NCI-H1694 treated with DMSO at 0.1 percent for 48 hours (cell line): ENCODE data around the gene FSTL4.
"Not testable (repeated sequence)": the region's sequence is repeated elsewhere in the genome, so short reads cannot be mapped to it uniquely, and the experiment has no call there.

Experiments
- DNase-seq: peaks from one replicate; lab custom pipeline; 2025; lab: John Stamatoyannopoulos, UW

Gene FSTL4

DNA sequence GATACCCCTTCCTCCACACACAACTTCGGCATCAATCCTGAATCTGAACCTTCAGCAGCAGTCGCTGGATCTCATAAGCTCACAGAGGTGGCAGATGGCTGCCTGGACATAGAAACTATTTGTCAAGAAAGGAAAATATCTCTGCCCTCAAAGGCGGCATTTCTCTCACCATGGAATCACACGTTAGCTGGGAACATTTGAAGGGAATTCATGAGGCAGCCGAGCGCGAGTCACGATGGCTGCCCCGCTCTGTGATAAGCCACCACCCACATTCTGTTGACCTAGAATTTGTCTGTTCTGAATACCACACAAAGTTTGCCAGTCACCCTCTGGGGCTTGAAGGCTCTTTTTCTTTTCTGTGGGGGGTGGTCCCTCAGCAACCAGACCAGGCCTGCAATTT lies 157.9 kb downstream of the FSTL4 start:
- DNase-seq, result no peak

DNA sequence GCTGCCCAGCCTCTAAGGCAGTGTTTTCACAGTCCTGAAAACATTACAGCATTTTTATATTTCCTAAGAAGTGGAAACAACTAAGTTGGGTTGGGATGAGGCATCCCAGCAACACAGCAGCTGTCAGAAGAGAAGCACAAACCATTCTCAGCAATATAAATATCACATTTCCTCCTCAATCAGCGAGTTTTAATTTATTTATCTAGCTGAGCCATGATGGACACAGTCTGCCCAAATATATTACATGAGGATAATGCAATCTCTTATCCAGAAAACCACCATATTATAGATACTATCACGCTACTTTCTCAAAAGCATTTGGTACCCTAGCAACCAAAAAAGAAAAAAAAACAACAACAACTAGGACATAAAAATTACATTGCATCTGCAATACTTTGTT lies 158.5 kb downstream of the FSTL4 start:
- no peak for DNase-seq

GRCh38 chr5:133453084-133453780 lies 159.1 kb downstream of the FSTL4 start:
- DNase-seq, result no peak

DNA sequence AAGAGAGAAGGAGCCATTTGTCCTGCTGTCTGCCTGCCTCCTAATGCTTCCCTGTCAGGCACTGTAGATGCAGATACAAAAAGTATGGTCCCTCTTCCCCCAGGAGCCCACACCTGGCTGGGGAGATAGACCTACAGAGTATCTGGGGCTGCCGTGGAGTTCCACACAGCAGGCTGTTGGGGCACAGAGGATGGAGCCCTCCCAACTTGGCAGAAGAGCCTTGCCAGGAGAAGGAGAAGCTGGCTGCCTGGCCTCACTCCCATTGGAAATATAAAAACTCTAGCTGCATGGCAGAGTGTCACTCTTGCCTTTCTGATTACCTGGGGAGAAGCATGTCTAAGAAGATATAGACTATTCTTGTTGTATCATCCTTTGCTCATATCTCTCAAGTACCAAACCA lies 160.4 kb downstream of the FSTL4 start:
- DNase-seq, result no peak

- no peak for DNase-seq
Measured at GRCh38 chr5:133450286-133450685, 162.1 kb downstream of the FSTL4 start.

GRCh38 chr5:133449181-133449580 lies 163.2 kb downstream of the FSTL4 start:
- DNase-seq, result no peak

- DNase-seq, result no peak
Measured at GRCh38 chr5:133446440-133446839, 165.9 kb downstream of the FSTL4 start.

DNA sequence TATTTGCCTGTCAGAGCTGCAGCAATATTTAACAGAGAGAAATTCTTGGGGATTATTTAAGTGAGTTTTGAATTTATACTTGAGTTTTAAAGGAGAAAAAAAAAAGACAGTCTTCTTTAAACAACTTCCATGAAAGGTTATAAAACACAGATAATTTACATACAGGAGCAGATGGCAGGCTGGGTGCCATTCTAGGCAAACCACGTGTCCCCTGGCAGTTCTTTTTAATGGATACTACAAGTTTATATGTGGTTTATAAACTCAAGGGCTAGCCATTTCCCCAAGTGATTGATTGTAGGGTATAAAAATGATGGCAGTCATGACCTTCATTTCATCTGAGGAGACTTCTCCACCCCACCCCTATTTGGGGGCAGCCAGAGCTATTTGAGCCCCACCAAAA lies 166.6 kb downstream of the FSTL4 start:
- DNase-seq, result no peak

GRCh38 chr5:133445204-133445603 lies 167.1 kb downstream of the FSTL4 start:
- not testable (repeated sequence) for DNase-seq

GRCh38 chr5:133444711-133445110 lies 167.6 kb downstream of the FSTL4 start:
- DNase-seq, result no peak

GRCh38 chr5:133441166-133441815 lies 171.1 kb downstream of the FSTL4 start:
- DNase-seq, result no peak

DNA sequence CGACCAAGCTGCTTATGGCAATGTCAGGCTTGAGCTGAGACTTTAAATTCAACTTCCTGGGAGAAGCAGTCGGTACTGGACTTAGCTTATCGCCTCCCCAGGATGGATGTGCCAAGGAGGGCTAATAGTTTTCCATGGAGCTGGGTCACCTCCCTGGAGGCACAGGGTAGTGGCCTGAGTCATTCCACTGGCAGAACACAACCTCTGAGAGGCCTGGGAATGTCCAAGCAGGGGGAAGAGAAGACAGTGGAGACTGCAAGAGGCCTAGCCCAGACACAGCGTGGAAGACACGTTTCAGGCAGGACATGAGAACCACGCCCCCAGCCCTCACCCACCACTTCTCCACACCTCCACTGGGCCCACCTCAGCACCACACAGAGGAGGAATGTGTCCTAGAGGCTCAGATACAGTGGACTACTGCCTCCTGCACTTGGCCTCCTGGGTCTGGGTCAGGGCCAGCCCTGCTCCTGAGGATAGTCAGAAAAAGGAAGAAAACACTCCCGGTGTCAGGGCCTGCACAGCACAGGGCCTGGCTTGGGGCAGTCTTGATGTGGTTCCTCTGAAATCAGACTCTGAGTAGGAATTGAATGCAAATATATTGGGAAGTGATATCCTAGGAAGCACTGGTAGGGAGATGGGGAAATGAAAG lies 171.8 kb downstream of the FSTL4 start:
- DNase-seq, result no peak

- no peak for DNase-seq
Measured at GRCh38 chr5:133439859-133440258, 172.5 kb downstream of the FSTL4 start.

GRCh38 chr5:133438487-133438886 lies 173.9 kb downstream of the FSTL4 start:
- DNase-seq, result no peak

DNA sequence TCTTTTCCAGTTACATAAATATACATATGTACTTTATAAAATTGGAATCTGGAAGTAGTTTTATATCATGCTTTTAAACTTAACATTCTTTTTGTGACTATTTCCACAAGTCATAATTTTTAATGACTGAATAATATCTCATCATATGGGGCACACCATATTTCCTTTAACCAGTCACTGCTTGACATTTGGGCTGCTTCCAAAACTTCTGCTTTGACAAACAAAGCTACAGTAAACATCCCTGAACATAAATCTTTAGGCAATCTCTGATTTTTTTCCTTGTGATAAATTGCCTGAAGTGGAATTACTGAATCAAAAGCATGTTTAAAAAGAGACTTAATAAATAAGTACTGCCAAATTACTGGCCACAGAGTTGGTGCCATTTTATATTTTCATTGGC lies 178.0 kb downstream of the FSTL4 start:
- no peak for DNase-seq

DNA sequence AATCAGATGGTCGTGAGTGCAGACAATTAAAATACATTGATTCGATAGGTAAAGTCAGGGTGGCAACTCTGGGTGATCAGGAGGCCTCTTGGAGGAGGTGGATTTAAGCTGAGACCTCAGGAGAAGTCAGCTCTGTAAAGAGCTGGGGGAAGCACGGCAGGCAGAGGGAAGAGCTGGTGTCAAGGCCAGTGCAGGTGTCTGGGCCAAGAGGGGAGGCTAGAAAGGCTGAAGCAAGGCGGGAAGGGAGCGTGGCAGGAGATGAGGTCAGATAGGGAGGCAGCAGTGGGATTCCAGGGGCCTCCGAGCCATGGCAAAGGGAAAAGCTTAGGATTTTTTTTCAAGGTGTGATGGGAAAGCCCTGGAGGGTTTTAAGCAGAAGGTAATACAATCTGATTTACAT lies 178.7 kb downstream of the FSTL4 start:
- DNase-seq, result no peak

GRCh38 chr5:133432956-133433532 lies 179.3 kb downstream of the FSTL4 start:
- no peak for DNase-seq

DNA sequence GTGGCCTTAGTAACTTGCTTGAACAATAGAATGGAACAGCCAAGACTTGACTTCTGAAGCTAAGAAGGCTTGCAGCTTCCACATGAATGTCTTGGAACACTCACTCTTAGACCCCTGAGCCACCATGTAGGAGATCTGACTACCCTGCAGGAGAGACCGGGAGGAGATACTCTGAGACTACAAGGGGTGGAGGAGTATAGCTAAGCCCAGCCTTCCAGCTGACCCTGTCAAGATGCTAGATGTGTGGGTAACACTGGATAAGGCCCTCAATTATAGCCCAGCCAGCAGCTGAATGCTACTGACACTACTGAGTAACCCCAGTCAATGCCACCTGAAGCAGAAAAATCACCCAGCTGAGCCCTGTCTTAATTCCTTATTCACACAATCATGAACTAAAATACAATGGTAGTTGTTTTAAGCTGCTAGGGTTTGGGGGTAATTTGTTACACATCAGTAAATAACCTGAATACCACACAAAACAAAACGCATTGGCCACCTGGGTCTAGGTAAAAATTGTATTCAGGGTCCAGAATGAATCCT lies 180.9 kb downstream of the FSTL4 start:
- DNase-seq, result no peak

DNA sequence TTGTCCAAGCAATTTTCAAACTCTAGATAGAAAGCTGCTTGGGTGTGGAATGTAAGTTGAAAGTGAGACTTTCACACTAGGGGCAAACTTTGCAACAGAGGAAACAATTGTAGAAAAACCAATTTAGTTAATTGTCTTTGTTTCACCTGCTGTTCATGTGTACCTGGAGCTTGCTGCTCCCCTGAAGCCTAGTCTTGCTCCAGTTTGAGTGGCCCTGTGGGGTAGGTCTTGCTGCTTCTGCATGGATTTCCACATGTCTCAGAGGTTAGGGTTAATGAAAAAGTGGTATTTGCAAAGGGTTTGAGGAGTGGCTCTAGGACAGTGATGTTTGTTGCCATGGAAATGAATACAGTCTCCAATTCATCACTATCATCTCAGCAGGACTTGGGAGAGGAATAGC lies 182.2 kb downstream of the FSTL4 start:
- no peak for DNase-seq

GRCh38 chr5:133429046-133429445 lies 183.3 kb downstream of the FSTL4 start:
- no peak for DNase-seq

- no peak for DNase-seq
Measured at GRCh38 chr5:133428072-133428660, 184.2 kb downstream of the FSTL4 start.

DNA sequence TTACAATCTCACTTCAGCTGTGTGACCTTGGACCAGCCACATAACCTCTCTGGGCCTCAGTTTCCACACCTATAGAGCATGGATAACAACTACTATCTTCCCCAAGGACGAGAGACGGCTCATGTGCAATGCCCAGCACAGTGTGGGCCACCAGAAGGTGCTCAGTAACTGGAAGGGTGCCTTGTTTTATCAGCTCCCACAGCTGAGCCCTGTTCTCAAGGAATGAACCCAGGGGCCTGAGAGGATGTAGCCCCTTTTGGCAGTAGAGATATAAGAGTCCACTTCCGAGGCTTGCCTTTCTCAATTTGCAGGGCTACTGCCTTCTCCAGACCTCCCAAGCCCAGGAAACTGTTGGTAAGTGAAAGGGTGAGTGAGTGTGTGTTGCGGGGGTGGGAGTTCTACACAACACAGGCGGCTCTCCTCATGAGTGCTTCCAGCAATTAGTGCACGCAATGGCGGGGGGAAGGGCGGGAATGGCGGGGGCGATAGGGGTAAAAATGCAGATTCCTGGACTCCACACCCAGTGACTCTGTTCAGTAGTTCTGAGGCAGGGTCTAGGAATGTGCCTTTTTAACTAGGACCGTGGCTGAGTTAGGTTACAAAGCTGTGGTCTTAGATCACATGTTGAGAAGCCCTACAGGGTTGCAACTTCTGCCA lies 185.1 kb downstream of the FSTL4 start:
- no peak for DNase-seq
